A549 (cell line): ENCODE results near the gene ANKS4B. TPM values are rescaled to one million over a fixed set of nuclear protein-coding genes. Genes with fewer than 3 reads are reported as not detected.

ENCODE experiments used
- ATAC-seq, 2 experiments: fragments of 200-7000 bp in 1 of 2; fragments of >200 bp in 1 of 2; cut with Nextera tagmentation in 1 of 2; cut with Tn5 transposase in 1 of 2; 3 replicates each; pipeline versions ENCODE4 v1.8.0 to v1.9.1; 2018 to 2020; ENCODE audit warnings: mild to moderate bottlenecking in 1 of 2, moderate library complexity in 1 of 2
- CTCF ChIA-PET: fragments of 300-600 bp; sonication (Branson Sonifier 250); formaldehyde crosslinking; extraction: SDS; loops from one replicate; lab custom pipeline; 2021; ENCODE audit warnings: antibody characterized with exemption, inconsistent platforms; lab: Yijun Ruan, JAX
- POLR2A ChIA-PET: fragments of 350-600 bp; formaldehyde crosslinking; extraction: SDS; loops from one replicate; lab custom pipeline; 2021; ENCODE audit warnings: antibody characterized with exemption, inconsistent platforms; lab: Yijun Ruan, JAX
- DNase-seq, 2 experiments: peaks; one replicate each; pipeline versions ENCODE4 v3.0.0 to v3.0.0-alpha.2; 2011 to 2016; ENCODE audit warnings: low read depth in 1 of 2, low spot score in 1 of 2
- FAIRE-seq: peaks from 2 replicates; lab custom pipeline; 2011; peaks lifted over from hg19 to GRCh38; lab: Jason Lieb, UNC
- H3K27ac ChIP-seq, 2 experiments: fragments of >200 bp; sonication (Bioruptor Twin); formaldehyde crosslinking; 3 replicates each; pipeline ENCODE4 v1.5.1; 2016 to 2017
- H3K4me1 ChIP-seq: fragments of >200 bp; sonication (Bioruptor Twin); formaldehyde crosslinking; 3 replicates; pipeline ENCODE4 v1.6.1; 2016
- H3K4me2 ChIP-seq: fragments of >200 bp; sonication (Bioruptor Twin); formaldehyde crosslinking; 3 replicates; pipeline ENCODE4 v1.6.1; 2016
- H3K4me3 ChIP-seq: fragments of >200 bp; sonication (Bioruptor Twin); formaldehyde crosslinking; 3 replicates; pipeline ENCODE4 v1.5.1; 2016
- H3K9me3 ChIP-seq: fragments of >200 bp; sonication (Bioruptor Twin); formaldehyde crosslinking; 3 replicates; pipeline ENCODE4 v1.6.1; 2016
- CEBPB ChIP-seq, 2 experiments: fragments of >200 bp in 1 of 2; sonication (Bioruptor Twin) in 1 of 2; formaldehyde crosslinking in 1 of 2; IDR thresholded peaks; 2 replicates each; pipeline ENCODE4 v1.6.1; 2012 to 2016
- CTCF ChIP-seq: fragments of >200 bp; sonication (Bioruptor Twin); formaldehyde crosslinking; IDR thresholded peaks from 3 replicates; pipeline ENCODE4 v1.5.1; 2016
- E2F6 ChIP-seq: IDR thresholded peaks from 2 replicates; pipeline ENCODE4 v1.6.1; 2012; ENCODE audit warnings: low read depth, borderline replicate concordance
- ELK1 ChIP-seq: fragments of 150-350 bp; IDR thresholded peaks from 2 replicates; pipeline ENCODE4 v1.6.1; 2014; ENCODE audit warnings: low read depth, mild to moderate bottlenecking, low read length
- ESRRA ChIP-seq: fragments of 150-350 bp; IDR thresholded peaks from 2 replicates; pipeline ENCODE4 v1.6.1; 2014; ENCODE audit warnings: mild to moderate bottlenecking, low read length, borderline replicate concordance
- FOSL2 ChIP-seq, 2 experiments: fragments of 450-650 bp in 1 of 2; fragments of >200 bp in 1 of 2; sonication (Bioruptor Twin) in 1 of 2; formaldehyde crosslinking; IDR thresholded peaks; 2 replicates each; pipeline versions ENCODE4 v1.5.0 to v1.6.1; 2016 to 2020; ENCODE audit warnings: mild to moderate bottlenecking in 1 of 2, moderate library complexity in 1 of 2
- GATA3 ChIP-seq: IDR thresholded peaks from 2 replicates; pipeline ENCODE4 v1.6.1; 2012; ENCODE audit warnings: borderline replicate concordance
- HDAC2 ChIP-seq: fragments of 200-600 bp; sonication (generic); IDR thresholded peaks from 2 replicates; pipeline ENCODE4 v1.6.1; 2016
- HOXA7 ChIP-seq: fragments of 250-450 bp; sonication (Bioruptor Pico); IDR thresholded peaks from 2 replicates; pipeline ENCODE4 v1.5.0; 2020; ENCODE audit warnings: mild to moderate bottlenecking, moderate library complexity
- HOXB5 ChIP-seq: fragments of 250-450 bp; sonication (Bioruptor Pico); IDR thresholded peaks from 2 replicates; pipeline ENCODE4 v1.5.0; 2020; ENCODE audit warnings: mild to moderate bottlenecking, moderate library complexity
- JUN ChIP-seq, 2 experiments: fragments of >200 bp; sonication (Bioruptor Twin); formaldehyde crosslinking; IDR thresholded peaks; 2 replicates in 1 of 2; 3 replicates in 1 of 2; pipeline ENCODE4 v1.6.1; 2016 to 2017
- JUNB ChIP-seq: fragments of >200 bp; sonication (Bioruptor Twin); formaldehyde crosslinking; IDR thresholded peaks from 2 replicates; pipeline ENCODE4 v1.6.1; 2016
- MAX ChIP-seq: IDR thresholded peaks from 2 replicates; pipeline ENCODE4 v1.6.1; 2012
- MAZ ChIP-seq: fragments of 150-350 bp; IDR thresholded peaks from 2 replicates; pipeline ENCODE4 v1.6.1; 2014; ENCODE audit warnings: antibody characterized with exemption, low read depth, low read length, borderline replicate concordance
- MYC ChIP-seq: IDR thresholded peaks from 2 replicates; pipeline ENCODE4 v1.6.1; 2012; ENCODE audit warnings: mild to moderate bottlenecking, inconsistent platforms, low read length, improper control_type of control experiment, borderline replicate concordance
- PHF8 ChIP-seq: fragments of 200-600 bp; sonication (generic); IDR thresholded peaks from 2 replicates; pipeline ENCODE4 v1.6.1; 2016; ENCODE audit warnings: low read depth, mild to moderate bottlenecking, antibody characterized with exemption, moderate library complexity, borderline replicate concordance
- POLR2A ChIP-seq: IDR thresholded peaks from 2 replicates; pipeline ENCODE4 v1.6.1; 2012; ENCODE audit warnings: mild to moderate bottlenecking, low read length
- RARB ChIP-seq: fragments of 250-450 bp; sonication (Bioruptor Pico); IDR thresholded peaks from 2 replicates; pipeline ENCODE4 v1.8.0; 2021; ENCODE audit warnings: mild to moderate bottlenecking, moderate library complexity
- REST ChIP-seq: fragments of 200-600 bp; sonication (generic); IDR thresholded peaks from 2 replicates; pipeline ENCODE4 v1.6.1; 2016; ENCODE audit warnings: antibody characterized with exemption, mild to moderate bottlenecking, moderate library complexity
- RNF2 ChIP-seq: fragments of 200-600 bp; sonication (generic); IDR thresholded peaks from 2 replicates; pipeline ENCODE4 v1.6.1; 2016; ENCODE audit warnings: low read depth, mild to moderate bottlenecking, antibody characterized with exemption, moderate library complexity, borderline replicate concordance
- SREBF2 ChIP-seq: fragments of 450-650 bp; IDR thresholded peaks from 2 replicates; pipeline ENCODE4 v1.6.1; 2014; ENCODE audit warnings: mild to moderate bottlenecking, moderate library complexity
- ZC3H11A ChIP-seq: fragments of 450-650 bp; IDR thresholded peaks from 2 replicates; pipeline ENCODE4 v1.6.1; 2014; ENCODE audit warnings: antibody characterized with exemption, mild to moderate bottlenecking
- ZNF302 ChIP-seq: fragments of 250-450 bp; sonication (Bioruptor Pico); IDR thresholded peaks from 2 replicates; pipeline ENCODE4 v1.9.0; 2021; ENCODE audit warnings: inconsistent platforms, mild to moderate bottlenecking, moderate library complexity
- ZSCAN20 ChIP-seq: fragments of 250-450 bp; sonication (Bioruptor Pico); IDR thresholded peaks from 2 replicates; pipeline ENCODE4 v1.8.0; 2022; ENCODE audit warnings: mild to moderate bottlenecking, moderate library complexity
- WGBS: methylation state at CpG from one replicate; pipeline ENCODE4 v1.1.6; 2017; ENCODE audit errors: missing lambda C conversion rate; 5-methylcytosine and 5-hydroxymethylcytosine counted together
- polyA plus RNA-seq, 4 experiments: library from polyadenylated mRNA; depleted of rRNA in 3 of 4; stranded (reverse); fragments of >200 nt; fragmentation: RNase III in 1 of 4; extraction: RNeasy Plus Mini Kit Qiagen cat#74134 plus additional on column Dnase treatment in 1 of 4; gene quantifications; 2 replicates in 3 of 4; 3 replicates in 1 of 4; pipeline ENCODE4 v1.2.3, GENCODE V29; 2011 to 2017

Gene ANKS4B
- polyA plus RNA-seq, 2 of the 4 experiments (the other 2 are of a cell fraction) = 0.27 to 1.8 TPM

GRCh38 chr16:21183995-21184394, 49.5 kb upstream of the ANKS4B start (continued):
- TF ChIP-seq CTCF (no peak), RNF2 (no peak), MYC (no peak), MAX (no peak), ZSCAN20 (no peak)

GRCh38 chr16:21184834-21185233, 48.7 kb upstream of the ANKS4B start:
- CTCF ChIA-PET = interaction anchor here (0.6 to 11.5 kb wide), 5 partner anchors 9 to 1126 kb away, joined by 3 to 160 read pairs (median 5); partner anchors contain the start of gene CRYM
- TF ChIP-seq ZNF302 (CRISPR knock-in tag) (no peak), ESRRA (no peak), HOXB5 (CRISPR knock-in tag) (no peak), CEBPB (IDR thresholded peaks at IDR 0.05) (no peak), POLR2A (no peak), MAZ (no peak), JUNB (no peak), CTCF (no peak), PHF8 (no peak), FOSL2 (IDR thresholded peaks at IDR 0.05) (no peak), FOSL2 (CRISPR knock-in tag; IDR thresholded peaks at IDR 0.05) (no peak), SREBF2 (no peak), ZC3H11A (no peak), GATA3 (no peak), RARB (CRISPR knock-in tag) (no peak), REST (no peak), E2F6 (no peak), HDAC2 (no peak), ELK1 (no peak), HOXA7 (no peak), JUN (IDR thresholded peaks at IDR 0.05) (no peak)
- Histone ChIP-seq H3K4me2 (no peak overlapping the region), H3K27ac (no peak overlapping the region), H3K4me3 (no peak overlapping the region), H3K4me1 (peaks cover 10% of the 10 kb centered on the region; the same call in 2 of the 3 replicates), H3K9me3 (peaks cover 3% of the 10 kb centered on the region; the same call in 2 of the 3 replicates)
- ATAC-seq = no peak
- 73% methylated on average over 3 of the region's 3 CpGs for WGBS
- POLR2A ChIA-PET = interaction anchor here (1.6 kb wide), 1 partner anchor 116 kb away, joined by 4 read pairs; no protein-coding TSS in a partner anchor
- FAIRE-seq = no peak
- DNase-seq = no peak
